H1 (cell line): ENCODE results near the gene RAB40C. TPM values are rescaled to one million over a fixed set of nuclear protein-coding genes. Genes with fewer than 3 reads are reported as not detected.

Source experiments
- CTCF ChIA-PET: fragments of 300-600 bp; sonication (Branson Sonifier 250); formaldehyde crosslinking; loops from one replicate; lab custom pipeline; 2021; ENCODE audit not compliant: partially characterized antibody; lab: Charles Lee
- POLR2A ChIA-PET: fragments of 300-600 bp; sonication (Branson Sonifier 250); formaldehyde crosslinking; loops from one replicate; lab custom pipeline; 2021; ENCODE audit warnings: inconsistent platforms; ENCODE audit not compliant: partially characterized antibody; lab: Charles Lee
- DNase-seq, 2 experiments: peaks; one replicate each; pipeline versions ENCODE4 v3.0.0 to v3.0.0-alpha.2; 2010 to 2022; ENCODE audit warnings: low spot score in 2 of 2, low read depth in 1 of 2, mixed read lengths in 1 of 2
- FAIRE-seq: peaks from 2 replicates; lab custom pipeline; 2011; peaks lifted over from hg19 to GRCh38; lab: Jason Lieb, UNC
- H2AFZ ChIP-seq: 2 replicates; pipeline ENCODE4 v1.8.1; 2012; ENCODE audit warnings: low read length, inconsistent platforms
- H2AK5ac ChIP-seq: 2 replicates; pipeline ENCODE4 v1.6.1; 2013; ENCODE audit warnings: low read depth, low read length
- H2BK120ac ChIP-seq: replicated peaks from 2 replicates; pipeline ENCODE3; 2013; ENCODE audit warnings: low read depth, low read length, inconsistent platforms
- H2BK12ac ChIP-seq: 2 replicates; pipeline ENCODE4 v1.6.1; 2013; ENCODE audit warnings: low read depth, low read length
- H2BK15ac ChIP-seq: 2 replicates; pipeline ENCODE4 v1.6.1; 2013; ENCODE audit warnings: low read length
- H2BK20ac ChIP-seq: 2 replicates; pipeline ENCODE4 v1.6.1; 2013; ENCODE audit warnings: low read length
- H2BK5ac ChIP-seq: 2 replicates; pipeline ENCODE4 v1.6.1; 2013; ENCODE audit warnings: low read depth, low read length
- H3K14ac ChIP-seq: 2 replicates; pipeline ENCODE4 v1.6.1; 2013; ENCODE audit warnings: inconsistent platforms; ENCODE audit not compliant: insufficient read length
- H3K18ac ChIP-seq: 2 replicates; pipeline ENCODE4 v1.6.1; 2013; ENCODE audit warnings: low read length; ENCODE audit errors: extremely low read depth
- H3K23ac ChIP-seq: 2 replicates; pipeline ENCODE4 v1.6.1; 2013; ENCODE audit warnings: inconsistent platforms; ENCODE audit not compliant: insufficient read length
- H3K23me2 ChIP-seq: 2 replicates; pipeline ENCODE4 v1.6.1; 2013; ENCODE audit warnings: low read depth, low read length
- H3K27ac ChIP-seq: 2 replicates; pipeline ENCODE4 v1.6.1; 2011; ENCODE audit warnings: low read depth, low read length, inconsistent platforms
- H3K27me3 ChIP-seq, 4 experiments: replicated peaks in 1 of 4; 1 replicate in 1 of 4; 2 replicates in 3 of 4; pipeline versions ENCODE4 v1.6.1 to v1.8.1; 2011 to 2013; ENCODE audit warnings: low read length in 3 of 4, mild to moderate bottlenecking in 3 of 4, inconsistent platforms in 2 of 4, mixed read lengths in 2 of 4, moderate library complexity in 1 of 4; ENCODE audit not compliant: control insufficient read depth in 3 of 4, insufficient read depth in 3 of 4; ENCODE audit errors: extremely low read depth in 1 of 4
- H3K36me3 ChIP-seq, 4 experiments: 2 replicates each; pipeline versions ENCODE4 v1.6.1 to v1.8.1; 2011 to 2013; ENCODE audit warnings: mild to moderate bottlenecking in 4 of 4, low read length in 3 of 4, moderate library complexity in 2 of 4, control low read depth in 1 of 4, inconsistent platforms in 1 of 4; ENCODE audit not compliant: insufficient read depth in 4 of 4, control insufficient read depth in 2 of 4
- H3K4ac ChIP-seq: replicated peaks from 2 replicates; pipeline ENCODE3; 2013; ENCODE audit warnings: low read length, low read depth, mixed read lengths, inconsistent platforms; ENCODE audit not compliant: insufficient read length
- H3K4me1 ChIP-seq, 4 experiments: replicated peaks in 1 of 4; 1 replicate in 1 of 4; 2 replicates in 3 of 4; pipeline versions ENCODE4 v1.6.1 to v1.8.1; 2011 to 2013; ENCODE audit warnings: low read length in 3 of 4, inconsistent platforms in 2 of 4, mixed read lengths in 1 of 4; ENCODE audit not compliant: insufficient read depth in 4 of 4, control insufficient read depth in 3 of 4
- H3K4me2 ChIP-seq, 2 experiments: 2 replicates each; pipeline versions ENCODE4 v1.6.1 to v1.8.1; 2011 to 2013; ENCODE audit warnings: low read depth in 2 of 2, low read length in 2 of 2, control low read depth in 1 of 2, inconsistent platforms in 1 of 2, mild to moderate bottlenecking in 1 of 2; ENCODE audit not compliant: insufficient read depth in 1 of 2
- H3K4me3 ChIP-seq, 4 experiments: fragments of 200-600, 300-600 bp in 1 of 4; sonication (generic), shearing (Covaris generic), sonication (Bioruptor Twin) in 1 of 4; 2 replicates each; pipeline versions ENCODE4 v1.5.1 to v1.8.1; 2011 to 2016; ENCODE audit warnings: low read length in 4 of 4, low read depth in 3 of 4, control low read depth in 2 of 4, inconsistent platforms in 2 of 4, mild to moderate bottlenecking in 2 of 4, mixed read lengths in 1 of 4, moderate library complexity in 1 of 4; ENCODE audit not compliant: insufficient read depth in 2 of 4; ENCODE audit errors: extremely low read depth in 1 of 4
- H3K56ac ChIP-seq: replicated peaks from 2 replicates; pipeline ENCODE3; 2013; ENCODE audit warnings: low read depth, mild to moderate bottlenecking, mixed read lengths, low read length, inconsistent platforms; ENCODE audit not compliant: insufficient read length
- H3K79me1 ChIP-seq: 2 replicates; pipeline ENCODE4 v1.6.1; 2013; ENCODE audit warnings: low read depth, low read length, control low read depth
- H3K79me2 ChIP-seq, 2 experiments: 2 replicates each; pipeline versions ENCODE4 v1.6.1 to v1.8.1; 2012 to 2013; ENCODE audit warnings: low read length in 2 of 2, mild to moderate bottlenecking in 2 of 2, inconsistent platforms in 1 of 2; ENCODE audit not compliant: insufficient read depth in 2 of 2, control insufficient read depth in 1 of 2
- H3K9ac ChIP-seq, 4 experiments: replicated peaks in 1 of 4; 1 replicate in 1 of 4; 2 replicates in 3 of 4; pipeline versions ENCODE4 v1.6.1 to v1.8.1; 2011 to 2013; ENCODE audit warnings: low read depth in 3 of 4, low read length in 3 of 4, control low read depth in 2 of 4, mild to moderate bottlenecking in 2 of 4, moderate library complexity in 2 of 4, inconsistent platforms in 1 of 4; ENCODE audit errors: extremely low read depth in 1 of 4
- H3K9me3 ChIP-seq, 2 experiments: 2 replicates each; pipeline versions ENCODE4 v1.6.1 to v1.8.1; 2012 to 2013; ENCODE audit warnings: mild to moderate bottlenecking in 2 of 2, moderate library complexity in 2 of 2, control low read depth in 1 of 2, inconsistent platforms in 1 of 2, low read depth in 1 of 2, low read length in 1 of 2, mixed read lengths in 1 of 2; ENCODE audit not compliant: insufficient read depth in 2 of 2
- H4K20me1 ChIP-seq, 2 experiments: replicated peaks in 1 of 2; 2 replicates each; pipeline versions ENCODE3 to v1.8.1; 2011 to 2013; ENCODE audit warnings: inconsistent platforms in 2 of 2, low read length in 2 of 2, mild to moderate bottlenecking in 1 of 2; ENCODE audit not compliant: insufficient read depth in 2 of 2, control insufficient read depth in 1 of 2
- H4K5ac ChIP-seq: 2 replicates; pipeline ENCODE4 v1.6.1; 2013; ENCODE audit warnings: low read length, low read depth, mixed read lengths, inconsistent platforms; ENCODE audit not compliant: insufficient read length
- H4K8ac ChIP-seq: 2 replicates; pipeline ENCODE4 v1.8.0; 2013; ENCODE audit warnings: mild to moderate bottlenecking, moderate library complexity, low read length, inconsistent platforms; ENCODE audit not compliant: insufficient read depth; ENCODE audit errors: extremely low read depth
- H4K91ac ChIP-seq: replicated peaks from 2 replicates; pipeline ENCODE3; 2013; ENCODE audit warnings: low read length, mixed read lengths, inconsistent platforms; ENCODE audit not compliant: insufficient read length
- GTF2F1 ChIP-seq: IDR thresholded peaks from 2 replicates; pipeline ENCODE4 v1.6.1; 2012; ENCODE audit warnings: low read depth, low read length, improper control_type of control experiment, borderline replicate concordance
- HDAC2 ChIP-seq, 2 experiments: fragments of 300-600 bp in 1 of 2; sonication (generic) in 1 of 2; IDR thresholded peaks; 2 replicates each; pipeline ENCODE4 v1.6.1; 2011 to 2012; ENCODE audit warnings: low read depth in 2 of 2, low read length in 2 of 2, mild to moderate bottlenecking in 2 of 2, moderate library complexity in 2 of 2, borderline replicate concordance in 1 of 2, inconsistent platforms in 1 of 2
- RFX5 ChIP-seq: IDR thresholded peaks from 2 replicates; pipeline ENCODE4 v1.6.1; 2011; ENCODE audit warnings: low read depth, low read length, improper control_type of control experiment, borderline replicate concordance
- SIRT6 ChIP-seq: IDR thresholded peaks from one replicate; pipeline ENCODE4 v1.7.1; 2012; ENCODE audit warnings: low read length, inconsistent platforms
- WGBS, 2 experiments: shearing (Covaris generic) in 1 of 2; methylation state at CpG; one replicate each; pipeline versions ENCODE4 v1.1.6 to v1.1.7; 2013 to 2015; ENCODE audit warnings: low lambda C conversion rate in 2 of 2, mixed read lengths in 2 of 2, inconsistent platforms in 1 of 2, low coverage in 1 of 2, missing lambda C conversion rate in 1 of 2; ENCODE audit not compliant: insufficient replicate concordance in 2 of 2, insufficient coverage in 1 of 2, insufficient read length in 1 of 2; ENCODE audit errors: extremely low coverage in 1 of 2, missing lambda C conversion rate in 1 of 2; 5-methylcytosine and 5-hydroxymethylcytosine counted together
- polyA plus RNA-seq, 7 experiments: library from polyadenylated mRNA; depleted of rRNA in 3 of 7; stranded (reverse) in 5 of 7; unstranded in 2 of 7; fragments of >200 nt in 5 of 7; fragments of 200-250 nt in 2 of 7; gene quantifications; 1 replicate in 5 of 7; 2 replicates in 1 of 7; 4 replicates in 1 of 7; pipeline versions ENCODE4 v1.2.1 to v1.2.3, GENCODE V29; 2011 to 2013; ENCODE audit warnings: missing spikeins in 2 of 7, mixed read lengths in 2 of 7
- total RNA-seq: library from RNA; stranded (reverse); fragmentation: NEBNext Ultra II Directional; extraction: Animal tissue kit (Norgen Biotek cat#: 25700); gene quantifications from 2 replicates; pipeline ENCODE4 v1.2.1, GENCODE V29; 2021

Gene RAB40C
- total and polyA plus RNA-seq, 2 of the 8 experiments (the other 6 are each of a cell fraction or from before 2014, with no cell fraction given) = 13.9 to 15.6 TPM

GRCh38 chr16:540645-541340, 49.1 kb upstream of the RAB40C start:
- no peak overlapping the region for H3K23ac ChIP-seq
- no peak overlapping the region for H4K5ac ChIP-seq
- peaks cover 3 to 22% of the 10 kb centered on the region in 2 experiments for H4K20me1 ChIP-seq
- peaks cover 0 to 34% of the 10 kb centered on the region in 2 experiments; a peak in 2 of 4 replicates for H3K79me2 ChIP-seq
- no peaks in the 10 kb centered on the region; a peak in 1 of 4 replicates for H3K9me3 ChIP-seq
- no peak overlapping the region for H3K56ac ChIP-seq
- ChIA-PET POLR2A (interaction anchor here (0.6 to 1.6 kb wide), 5 partner anchors 10 to 296 kb away, joined by 3 to 6 read pairs (median 3); no protein-coding TSS in a partner anchor), CTCF (interaction anchor here (0.6 to 2.9 kb wide), 8 partner anchors 7 to 107 kb away, joined by 3 to 17 read pairs (median 4); no protein-coding TSS in a partner anchor)
- DNase-seq = no peak
- no peak overlapping the region for H4K91ac ChIP-seq
- no peak overlapping the region for H2AK5ac ChIP-seq
- TF ChIP-seq GTF2F1 (no peak), RFX5 (no peak), HDAC2 (IDR thresholded peaks at IDR 0.05; ENCODE audit: borderline replicate concordance in 1 of 2, low read depth in 2 of 2, low read length in 2 of 2) (no peak), SIRT6 (no peak)
- no peak overlapping the region; the same call in none of the 2 replicates for H4K8ac ChIP-seq
- no peak overlapping the region for H2BK15ac ChIP-seq
- WGBS, 2 experiments = 93% methylated on average over 21 of the region's 29 CpGs; no CpG with 5 or more reads in 1 of the 2 experiments
- no peak overlapping the region for H3K4me3 ChIP-seq
- no peak overlapping the region for H2BK20ac ChIP-seq
- H3K79me1 ChIP-seq = peaks cover 13% of the 10 kb centered on the region
- no peak overlapping the region for H2BK12ac ChIP-seq
- no peak overlapping the region for H2AFZ ChIP-seq
- no peak overlapping the region for H3K4ac ChIP-seq
- no peak overlapping the region for H2BK5ac ChIP-seq
- no peaks in the 10 kb centered on the region for H3K4me1 ChIP-seq
- H3K23me2 ChIP-seq = no peaks in the 10 kb centered on the region
- no peak overlapping the region for H3K4me2 ChIP-seq
- H2BK120ac ChIP-seq = no peak overlapping the region
- H3K36me3 ChIP-seq = no peaks in the 10 kb centered on the region; a peak in 2 of 8 replicates
- no peak overlapping the region for H3K18ac ChIP-seq
- no peak overlapping the region for H3K9ac ChIP-seq
- H3K14ac ChIP-seq = no peak overlapping the region
- FAIRE-seq = no peak
- H3K27ac ChIP-seq = no peak overlapping the region
- H3K27me3 ChIP-seq = no peaks in the 10 kb centered on the region
